Measurements from ENCODE around the gene PRRX1.

Gene PRRX1

GRCh38 chr1:170680428-170680827, 16.5 kb downstream of the PRRX1 start:
- no peaks in the 10 kb centered on the region for H3K4me1 ChIP-seq (ENCODE audit: control insufficient read depth, insufficient read depth, low read length)
- H3K9me3 ChIP-seq (ENCODE audit: control insufficient read depth, insufficient read depth, low read length) = no peaks in the 10 kb centered on the region
- no peak overlapping the region for H3K4me3 ChIP-seq (ENCODE audit: low read depth, low read length)
- H3K36me3 ChIP-seq (ENCODE audit: control insufficient read depth, insufficient read depth, low read length) = no peaks in the 10 kb centered on the region
- no peaks in the 10 kb centered on the region for H3K27me3 ChIP-seq (ENCODE audit: control insufficient read depth, insufficient read depth, low read length)
- no peak overlapping the region for H3K9ac ChIP-seq (ENCODE audit: low read depth, low read length)

GRCh38 chr1:170682169-170682568, 18.2 kb downstream of the PRRX1 start:
- H3K9ac ChIP-seq (ENCODE audit: low read depth, low read length) = no peak overlapping the region

GRCh38 chr1:170682809-170683208, 18.9 kb downstream of the PRRX1 start:
- H3K27me3 ChIP-seq (ENCODE audit: control insufficient read depth, insufficient read depth, low read length) = no peaks in the 10 kb centered on the region
- H3K36me3 ChIP-seq (ENCODE audit: control insufficient read depth, insufficient read depth, low read length) = no peaks in the 10 kb centered on the region
- no peaks in the 10 kb centered on the region for H3K4me1 ChIP-seq (ENCODE audit: control insufficient read depth, insufficient read depth, low read length)
- no peak overlapping the region for H3K9ac ChIP-seq (ENCODE audit: low read depth, low read length)
- H3K9me3 ChIP-seq (ENCODE audit: control insufficient read depth, insufficient read depth, low read length) = no peaks in the 10 kb centered on the region
- H3K4me3 ChIP-seq (ENCODE audit: low read depth, low read length) = no peak overlapping the region

More at GRCh38 chr1:170682169-170682568, 18.2 kb downstream of the PRRX1 start:
- Histone ChIP-seq H3K4me1 (ENCODE audit: control insufficient read depth, insufficient read depth, low read length) (no peaks in the 10 kb centered on the region), H3K4me3 (ENCODE audit: low read depth, low read length) (no peak overlapping the region), H3K36me3 (ENCODE audit: control insufficient read depth, insufficient read depth, low read length) (no peaks in the 10 kb centered on the region), H3K9me3 (ENCODE audit: control insufficient read depth, insufficient read depth, low read length) (no peaks in the 10 kb centered on the region), H3K27me3 (ENCODE audit: control insufficient read depth, insufficient read depth, low read length) (no peaks in the 10 kb centered on the region)

GRCh38 chr1:170685166-170685565, 21.2 kb downstream of the PRRX1 start:
- Histone ChIP-seq H3K36me3 (ENCODE audit: control insufficient read depth, insufficient read depth, low read length) (no peaks in the 10 kb centered on the region), H3K9me3 (ENCODE audit: control insufficient read depth, insufficient read depth, low read length) (no peaks in the 10 kb centered on the region), H3K27me3 (ENCODE audit: control insufficient read depth, insufficient read depth, low read length) (no peaks in the 10 kb centered on the region), H3K9ac (ENCODE audit: low read depth, low read length) (no peak overlapping the region), H3K4me1 (ENCODE audit: control insufficient read depth, insufficient read depth, low read length) (no peaks in the 10 kb centered on the region), H3K4me3 (ENCODE audit: low read depth, low read length) (no peak overlapping the region)

GRCh38 chr1:170686291-170686690, 22.4 kb downstream of the PRRX1 start:
- no peaks in the 10 kb centered on the region for H3K27me3 ChIP-seq (ENCODE audit: control insufficient read depth, insufficient read depth, low read length)
- no peak overlapping the region for H3K9ac ChIP-seq (ENCODE audit: low read depth, low read length)
- no peaks in the 10 kb centered on the region for H3K36me3 ChIP-seq (ENCODE audit: control insufficient read depth, insufficient read depth, low read length)
- no peaks in the 10 kb centered on the region for H3K9me3 ChIP-seq (ENCODE audit: control insufficient read depth, insufficient read depth, low read length)
- no peaks in the 10 kb centered on the region for H3K4me1 ChIP-seq (ENCODE audit: control insufficient read depth, insufficient read depth, low read length)
- H3K4me3 ChIP-seq (ENCODE audit: low read depth, low read length) = no peak overlapping the region

- Histone ChIP-seq H3K9me3 (ENCODE audit: control insufficient read depth, insufficient read depth, low read length) (no peaks in the 10 kb centered on the region), H3K36me3 (ENCODE audit: control insufficient read depth, insufficient read depth, low read length) (no peaks in the 10 kb centered on the region), H3K4me3 (ENCODE audit: low read depth, low read length) (no peak overlapping the region), H3K4me1 (ENCODE audit: control insufficient read depth, insufficient read depth, low read length) (no peaks in the 10 kb centered on the region), H3K9ac (ENCODE audit: low read depth, low read length) (no peak overlapping the region), H3K27me3 (ENCODE audit: control insufficient read depth, insufficient read depth, low read length) (no peaks in the 10 kb centered on the region)
These were observed 23.7 kb downstream of the PRRX1 start for GRCh38 chr1:170687621-170688020.

- Histone ChIP-seq H3K4me1 (ENCODE audit: control insufficient read depth, insufficient read depth, low read length) (no peaks in the 10 kb centered on the region), H3K9me3 (ENCODE audit: control insufficient read depth, insufficient read depth, low read length) (no peaks in the 10 kb centered on the region), H3K27me3 (ENCODE audit: control insufficient read depth, insufficient read depth, low read length) (no peaks in the 10 kb centered on the region), H3K4me3 (ENCODE audit: low read depth, low read length) (no peak overlapping the region), H3K9ac (ENCODE audit: low read depth, low read length) (no peak overlapping the region), H3K36me3 (ENCODE audit: control insufficient read depth, insufficient read depth, low read length) (no peaks in the 10 kb centered on the region)
These were observed 27.3 kb downstream of the PRRX1 start for GRCh38 chr1:170691258-170691657.

- no peak overlapping the region for H3K4me3 ChIP-seq (ENCODE audit: low read depth, low read length)
- H3K27me3 ChIP-seq (ENCODE audit: control insufficient read depth, insufficient read depth, low read length) = no peaks in the 10 kb centered on the region
- no peaks in the 10 kb centered on the region for H3K9me3 ChIP-seq (ENCODE audit: control insufficient read depth, insufficient read depth, low read length)
- no peaks in the 10 kb centered on the region for H3K4me1 ChIP-seq (ENCODE audit: control insufficient read depth, insufficient read depth, low read length)
- H3K36me3 ChIP-seq (ENCODE audit: control insufficient read depth, insufficient read depth, low read length) = no peaks in the 10 kb centered on the region
- H3K9ac ChIP-seq (ENCODE audit: low read depth, low read length) = no peak overlapping the region
These were observed 29.1 kb downstream of the PRRX1 start for GRCh38 chr1:170692866-170693575.

GRCh38 chr1:170694172-170694926, 30.4 kb downstream of the PRRX1 start:
- Histone ChIP-seq H3K4me1 (ENCODE audit: control insufficient read depth, insufficient read depth, low read length) (no peaks in the 10 kb centered on the region), H3K27me3 (ENCODE audit: control insufficient read depth, insufficient read depth, low read length) (no peaks in the 10 kb centered on the region), H3K9ac (ENCODE audit: low read depth, low read length) (no peak overlapping the region), H3K36me3 (ENCODE audit: control insufficient read depth, insufficient read depth, low read length) (no peaks in the 10 kb centered on the region), H3K9me3 (ENCODE audit: control insufficient read depth, insufficient read depth, low read length) (no peaks in the 10 kb centered on the region), H3K4me3 (ENCODE audit: low read depth, low read length) (no peak overlapping the region)

- Histone ChIP-seq H3K36me3 (ENCODE audit: control insufficient read depth, insufficient read depth, low read length) (no peaks in the 10 kb centered on the region), H3K4me1 (ENCODE audit: control insufficient read depth, insufficient read depth, low read length) (no peaks in the 10 kb centered on the region), H3K9ac (ENCODE audit: low read depth, low read length) (no peak overlapping the region), H3K4me3 (ENCODE audit: low read depth, low read length) (no peak overlapping the region), H3K27me3 (ENCODE audit: control insufficient read depth, insufficient read depth, low read length) (no peaks in the 10 kb centered on the region), H3K9me3 (ENCODE audit: control insufficient read depth, insufficient read depth, low read length) (no peaks in the 10 kb centered on the region)
These were observed 32.1 kb downstream of the PRRX1 start for GRCh38 chr1:170695955-170696590.

- no peaks in the 10 kb centered on the region for H3K4me1 ChIP-seq (ENCODE audit: control insufficient read depth, insufficient read depth, low read length)
- H3K27me3 ChIP-seq (ENCODE audit: control insufficient read depth, insufficient read depth, low read length) = no peaks in the 10 kb centered on the region
- no peaks in the 10 kb centered on the region for H3K36me3 ChIP-seq (ENCODE audit: control insufficient read depth, insufficient read depth, low read length)
- H3K9ac ChIP-seq (ENCODE audit: low read depth, low read length) = no peak overlapping the region
- no peak overlapping the region for H3K4me3 ChIP-seq (ENCODE audit: low read depth, low read length)
- H3K9me3 ChIP-seq (ENCODE audit: control insufficient read depth, insufficient read depth, low read length) = no peaks in the 10 kb centered on the region
These were observed 32.8 kb downstream of the PRRX1 start for GRCh38 chr1:170696591-170697290.
